GM18499 (cell line): Measurements from ENCODE around the gene PALLD.

Source experiments
- ATAC-seq: cut with Tn5 transposase; IDR thresholded peaks from one replicate; pipeline ENCODE4 v1.9.1; 2021; ENCODE audit warnings: moderate number of reproducible peaks; ENCODE audit not compliant: insufficient read depth, unreplicated experiment

PALLD gene

GRCh38 chr4:168740691-168741090 is 243.8 kb downstream of the PALLD start:
- no peak for ATAC-seq

- no peak for ATAC-seq
Measured at GRCh38 chr4:168741281-168742173, 244.7 kb downstream of the PALLD start.

GRCh38 chr4:168743131-168743530 is 246.3 kb downstream of the PALLD start:
- ATAC-seq: no peak

GRCh38 chr4:168743601-168744000 is 246.7 kb downstream of the PALLD start:
- no peak for ATAC-seq

- ATAC-seq: no peak
Measured at GRCh38 chr4:168744021-168744420, 247.2 kb downstream of the PALLD start.

- ATAC-seq: no peak
Measured at GRCh38 chr4:168748807-168749206, 252.0 kb downstream of the PALLD start.

- no peak for ATAC-seq
Measured at GRCh38 chr4:168751263-168752225, 254.7 kb downstream of the PALLD start.

GRCh38 chr4:168755598-168756477 is 259.0 kb downstream of the PALLD start:
- no peak for ATAC-seq

- ATAC-seq: no peak
Measured at GRCh38 chr4:168757500-168757899, 260.6 kb downstream of the PALLD start.

- no peak for ATAC-seq
Measured at GRCh38 chr4:168758351-168758876, 261.6 kb downstream of the PALLD start.

GRCh38 chr4:168759321-168759720 is 262.5 kb downstream of the PALLD start:
- ATAC-seq: no peak

GRCh38 chr4:168759959-168760527 is 263.2 kb downstream of the PALLD start:
- ATAC-seq: no peak

- ATAC-seq: no peak
Measured at GRCh38 chr4:168761066-168761465, 264.2 kb downstream of the PALLD start.

- no peak for ATAC-seq
Measured at GRCh38 chr4:168765322-168765721, 268.5 kb downstream of the PALLD start.

GRCh38 chr4:168765726-168766125 is 268.9 kb downstream of the PALLD start:
- ATAC-seq: no peak

GRCh38 chr4:168766604-168767316 is 269.9 kb downstream of the PALLD start:
- no peak for ATAC-seq

GRCh38 chr4:168769416-168769815 is 272.6 kb downstream of the PALLD start:
- no peak for ATAC-seq

- ATAC-seq: no peak
Measured at GRCh38 chr4:168769837-168770236, 273.0 kb downstream of the PALLD start.

- no peak for ATAC-seq
Measured at GRCh38 chr4:168771251-168771650, 274.4 kb downstream of the PALLD start.
